ENCODE data around the gene CSGALNACT2.

The CSGALNACT2 gene

GRCh38 chr10:43225004-43225786 lies 87.0 kb downstream of the CSGALNACT2 start:
- H3K27me3 ChIP-seq (ENCODE audit: low read depth): peaks cover 8% of the 10 kb centered on the region
- H3K4me1 ChIP-seq: no peaks in the 10 kb centered on the region
- H3K9me3 ChIP-seq: no peaks in the 10 kb centered on the region
- DNase-seq (ENCODE audit: low spot score in 2 of 2): no peak
- in situ Hi-C loops (cut with MboI; ENCODE audit: low sequenced_read_pairs): no loop called here
- H3K4me3 ChIP-seq: no peak overlapping the region
- H3K36me3 ChIP-seq (replicated peaks): no peaks in the 10 kb centered on the region

- DNase-seq (ENCODE audit: low spot score in 2 of 2): peak in 1 of 2 experiments; percentile 4
- H3K4me3 ChIP-seq: no peak overlapping the region
- peaks cover 8% of the 10 kb centered on the region for H3K27me3 ChIP-seq (ENCODE audit: low read depth)
- H3K9me3 ChIP-seq: no peaks in the 10 kb centered on the region
- in situ Hi-C loops (cut with MboI; ENCODE audit: low sequenced_read_pairs): no loop called here
- H3K36me3 ChIP-seq (replicated peaks): no peaks in the 10 kb centered on the region
- H3K4me1 ChIP-seq: no peaks in the 10 kb centered on the region
Measured at GRCh38 chr10:43225787-43226153, 87.5 kb downstream of the CSGALNACT2 start.

- in situ Hi-C loops (cut with MboI; ENCODE audit: low sequenced_read_pairs): no loop called here
- Histone ChIP-seq H3K4me3 (no peak overlapping the region), H3K27me3 (ENCODE audit: low read depth) (peaks cover 8% of the 10 kb centered on the region), H3K36me3 (replicated peaks) (no peaks in the 10 kb centered on the region), H3K9me3 (no peaks in the 10 kb centered on the region), H3K4me1 (no peaks in the 10 kb centered on the region)
- DNase-seq (ENCODE audit: low spot score in 2 of 2): no peak
Measured at GRCh38 chr10:43226441-43226840, 88.2 kb downstream of the CSGALNACT2 start.

- Histone ChIP-seq H3K4me1 (no peaks in the 10 kb centered on the region), H3K27me3 (ENCODE audit: low read depth) (peaks cover 8% of the 10 kb centered on the region), H3K9me3 (no peaks in the 10 kb centered on the region), H3K36me3 (replicated peaks) (no peaks in the 10 kb centered on the region), H3K4me3 (no peak overlapping the region)
- in situ Hi-C loops (cut with MboI; ENCODE audit: low sequenced_read_pairs): no loop called here
- DNase-seq (ENCODE audit: low spot score in 2 of 2): peak in 1 of 2 experiments; percentile 4
Measured at GRCh38 chr10:43226851-43227845, 88.9 kb downstream of the CSGALNACT2 start.

GRCh38 chr10:43227911-43228782 lies 89.9 kb downstream of the CSGALNACT2 start:
- Histone ChIP-seq H3K4me3 (no peak overlapping the region), H3K9me3 (no peaks in the 10 kb centered on the region), H3K27me3 (ENCODE audit: low read depth) (peaks cover 8% of the 10 kb centered on the region), H3K36me3 (replicated peaks) (no peaks in the 10 kb centered on the region), H3K4me1 (no peaks in the 10 kb centered on the region)
- peak in 1 of 2 experiments; percentile 7 for DNase-seq (ENCODE audit: low spot score in 2 of 2)
- in situ Hi-C loops (cut with MboI; ENCODE audit: low sequenced_read_pairs): no loop called here

GRCh38 chr10:43228783-43229207 lies 90.5 kb downstream of the CSGALNACT2 start:
- Histone ChIP-seq H3K4me1 (no peaks in the 10 kb centered on the region), H3K4me3 (peak overlapping the region; percentile 16; the same call in 1 of the 2 replicates), H3K9me3 (no peaks in the 10 kb centered on the region), H3K27me3 (ENCODE audit: low read depth) (peaks cover 8% of the 10 kb centered on the region), H3K36me3 (replicated peaks) (no peaks in the 10 kb centered on the region)
- DNase-seq (ENCODE audit: low spot score in 2 of 2): no peak
- in situ Hi-C loops (cut with MboI; ENCODE audit: low sequenced_read_pairs): no loop called here

GRCh38 chr10:43229208-43230061 lies 91.2 kb downstream of the CSGALNACT2 start:
- Histone ChIP-seq H3K36me3 (replicated peaks) (no peaks in the 10 kb centered on the region), H3K4me3 (peak overlapping the region; percentile 16), H3K9me3 (no peaks in the 10 kb centered on the region), H3K27me3 (ENCODE audit: low read depth) (peaks cover 8% of the 10 kb centered on the region), H3K4me1 (no peaks in the 10 kb centered on the region)
- DNase-seq (ENCODE audit: low spot score in 2 of 2): peak in 1 of 2 experiments; percentile 52
- in situ Hi-C loops (cut with MboI; ENCODE audit: low sequenced_read_pairs): no loop called here

- no peaks in the 10 kb centered on the region for H3K36me3 ChIP-seq (replicated peaks)
- DNase-seq (ENCODE audit: low spot score in 2 of 2): peak in 1 of 2 experiments; percentile 6
- in situ Hi-C loops (cut with MboI; ENCODE audit: low sequenced_read_pairs): no loop called here
- H3K27me3 ChIP-seq (ENCODE audit: low read depth): peaks cover 8% of the 10 kb centered on the region
- no peak overlapping the region for H3K4me3 ChIP-seq
- no peaks in the 10 kb centered on the region for H3K9me3 ChIP-seq
- H3K4me1 ChIP-seq: no peaks in the 10 kb centered on the region
Measured at GRCh38 chr10:43230101-43230908, 92.1 kb downstream of the CSGALNACT2 start.

- in situ Hi-C loops (cut with MboI; ENCODE audit: low sequenced_read_pairs): no loop called here
- no peak overlapping the region for H3K4me3 ChIP-seq
- no peaks in the 10 kb centered on the region for H3K9me3 ChIP-seq
- peak in 1 of 2 experiments; percentile 3 for DNase-seq (ENCODE audit: low spot score in 2 of 2)
- peaks cover 8% of the 10 kb centered on the region for H3K27me3 ChIP-seq (ENCODE audit: low read depth)
- H3K4me1 ChIP-seq: no peaks in the 10 kb centered on the region
- no peaks in the 10 kb centered on the region for H3K36me3 ChIP-seq (replicated peaks)
Measured at GRCh38 chr10:43230909-43231522, 92.8 kb downstream of the CSGALNACT2 start.

- peaks cover 8% of the 10 kb centered on the region for H3K27me3 ChIP-seq (ENCODE audit: low read depth)
- in situ Hi-C loops (cut with MboI; ENCODE audit: low sequenced_read_pairs): no loop called here
- H3K36me3 ChIP-seq (replicated peaks): no peaks in the 10 kb centered on the region
- H3K4me3 ChIP-seq: no peak overlapping the region
- no peaks in the 10 kb centered on the region for H3K4me1 ChIP-seq
- DNase-seq (ENCODE audit: low spot score in 2 of 2): peak in 1 of 2 experiments; percentile 2
- H3K9me3 ChIP-seq: no peaks in the 10 kb centered on the region
Measured at GRCh38 chr10:43231523-43232078, 93.4 kb downstream of the CSGALNACT2 start.

GRCh38 chr10:43233601-43234430 lies 95.6 kb downstream of the CSGALNACT2 start:
- Histone ChIP-seq H3K4me3 (no peak overlapping the region), H3K4me1 (no peaks in the 10 kb centered on the region), H3K9me3 (no peaks in the 10 kb centered on the region), H3K27me3 (ENCODE audit: low read depth) (peaks cover 7% of the 10 kb centered on the region), H3K36me3 (replicated peaks) (no peaks in the 10 kb centered on the region)
- DNase-seq (ENCODE audit: low spot score in 2 of 2): peak in 1 of 2 experiments; percentile 4
- in situ Hi-C loops (cut with MboI; ENCODE audit: low sequenced_read_pairs): no loop called here

Measured in HAP-1 (cell line).